T-cell (primary cell): Measurements from ENCODE around the gene PAX5. TPM values are rescaled to one million over a fixed set of nuclear protein-coding genes. Genes with fewer than 3 reads are reported as not detected.
"Not testable (repeated sequence)": the region's sequence is repeated elsewhere in the genome, so short reads cannot be mapped to it uniquely, and the experiment has no call there.

Source experiments
- ATAC-seq, 4 experiments: fragments of 200-7000 bp in 3 of 4; fragments of 150-1000 bp in 1 of 4; cut with Tn5 transposase; replicated peaks in 1 of 4; 1 replicate in 3 of 4; 2 replicates in 1 of 4; pipeline ENCODE4 v1.10.0; 2021; ENCODE audit warnings: moderate library complexity in 3 of 4, mild to moderate bottlenecking in 2 of 4, moderate number of reproducible peaks in 1 of 4
- CTCF ChIA-PET, 2 donors: fragments of 300-600 bp; sonication (Branson Sonifier 250); formaldehyde crosslinking; loops; one replicate each; lab custom pipeline; 2022; ENCODE audit warnings: antibody characterized with exemption in 2 of 2; lab: Charles Lee
- POLR2A ChIA-PET, 2 donors: fragments of 300-600 bp; sonication (Branson Sonifier 250); formaldehyde crosslinking; loops; one replicate each; lab custom pipeline; 2022; ENCODE audit warnings: antibody characterized with exemption in 2 of 2; lab: Charles Lee
- DNase-seq, 35 experiments: peaks; one replicate each; pipeline versions ENCODE4 v3.0.0 to v3.0.0-alpha.2; 2013 to 2023
- H3K27ac ChIP-seq: one replicate; pipeline ENCODE4 v1.5.1; 2013; ENCODE audit warnings: low read length
- H3K27me3 ChIP-seq, 2 experiments: replicated peaks in 1 of 2; 1 replicate in 1 of 2; 2 replicates in 1 of 2; pipeline versions ENCODE4 v1.6.1 to v1.7.0; 2013; ENCODE audit warnings: low read length in 1 of 2, mixed read lengths in 1 of 2; ENCODE audit not compliant: control insufficient read depth in 2 of 2, insufficient read depth in 2 of 2; ENCODE audit errors: extremely low read depth in 1 of 2
- H3K36me3 ChIP-seq, 2 donors: 1 replicate in 1 of 2; 2 replicates in 1 of 2; pipeline versions ENCODE4 v1.6.1 to v1.7.0; 2013; ENCODE audit warnings: low read length in 1 of 2; ENCODE audit not compliant: control insufficient read depth in 2 of 2, insufficient read depth in 1 of 2; ENCODE audit errors: extremely low read depth in 1 of 2
- H3K4me1 ChIP-seq, 2 experiments: 1 replicate in 1 of 2; 2 replicates in 1 of 2; pipeline versions ENCODE4 v1.6.1 to v1.7.0; 2013; ENCODE audit warnings: low read length in 2 of 2, mixed read lengths in 1 of 2; ENCODE audit not compliant: insufficient read depth in 2 of 2, control insufficient read depth in 1 of 2; ENCODE audit errors: extremely low read depth in 1 of 2
- H3K4me3 ChIP-seq, 2 donors: 1 replicate in 1 of 2; 2 replicates in 1 of 2; pipeline versions ENCODE4 v1.5.1 to v1.7.0; 2013; ENCODE audit warnings: mild to moderate bottlenecking in 2 of 2, low read length in 1 of 2, moderate library complexity in 1 of 2; ENCODE audit not compliant: control insufficient read depth in 1 of 2; ENCODE audit errors: extremely low read depth in 1 of 2
- H3K9me3 ChIP-seq: 2 replicates; pipeline ENCODE4 v1.7.0; 2013
- H3K27ac Mint-ChIP-seq, 2 donors: one replicate each; pipeline ENCODE4 v1.8.0; 2020 to 2021; ENCODE audit warnings: mild to moderate bottlenecking in 2 of 2, mixed read lengths in 2 of 2
- H3K27me3 Mint-ChIP-seq, 2 donors: one replicate each; pipeline ENCODE4 v1.8.0; 2021 to 2022; ENCODE audit warnings: mixed read lengths in 2 of 2
- H3K36me3 Mint-ChIP-seq: one replicate; pipeline ENCODE4 v1.8.0; 2021; ENCODE audit warnings: mixed read lengths
- H3K4me1 Mint-ChIP-seq, 3 donors: one replicate each; pipeline ENCODE4 v1.8.0; 2020 to 2022; ENCODE audit warnings: mixed read lengths in 3 of 3, mild to moderate bottlenecking in 1 of 3
- H3K4me3 Mint-ChIP-seq, 3 donors: one replicate each; pipeline ENCODE4 v1.8.0; 2020 to 2022; ENCODE audit warnings: mild to moderate bottlenecking in 3 of 3, mixed read lengths in 3 of 3, moderate library complexity in 3 of 3
- H3K9me3 Mint-ChIP-seq, 3 donors: one replicate each; pipeline ENCODE4 v1.8.0; 2020 to 2022; ENCODE audit warnings: mixed read lengths in 3 of 3
- WGBS: methylation state at CpG from one replicate; pipeline ENCODE4 v1.1.5; 2013; ENCODE audit warnings: missing lambda C conversion rate; ENCODE audit not compliant: insufficient coverage; 5-methylcytosine and 5-hydroxymethylcytosine counted together
- total RNA-seq, 35 experiments: library from RNA in 6 of 35; stranded (reverse) in 6 of 35; fragments of 120-200 nt in 1 of 35; gene quantifications; one replicate each; pipeline versions ENCODE4 v1.2.1 to v1.2.4 and lab custom pipeline; 2013 to 2026

PAX5 gene
- total RNA-seq, 5 donors from 2014 or later (not counting 1 experiment from before 2014, with no cell fraction given) = 1.7 to 12.4 (median 4.4) TPM

DNA sequence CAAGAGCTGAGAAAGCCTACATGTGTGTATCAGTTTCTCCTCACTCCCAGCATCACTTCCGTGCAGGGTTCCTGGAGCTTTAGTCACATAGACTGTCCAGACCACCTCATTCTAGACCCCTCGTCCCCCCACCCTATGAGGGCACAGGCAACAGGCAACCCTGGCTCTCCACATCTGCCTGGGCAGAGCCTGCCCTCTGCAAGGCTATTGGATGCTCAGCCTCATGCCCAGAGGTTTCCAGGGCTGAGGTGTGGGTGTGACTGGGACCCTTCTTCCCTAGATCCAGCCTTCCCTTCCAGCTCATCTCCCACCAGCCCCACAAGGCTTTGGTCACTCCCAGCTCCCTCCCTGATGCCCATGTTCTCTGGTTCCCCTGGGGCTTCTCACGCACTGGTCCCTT lies 161.4 kb downstream of the PAX5 start:
- POLR2A ChIA-PET = no interaction called here

GRCh38 chr9:36871606-36872005 lies 162.5 kb downstream of the PAX5 start:
- Mint-ChIP-seq H3K36me3 (no peaks in the 10 kb centered on the region), H3K4me3 (no peak overlapping the region), H3K27me3 (peaks cover 6 to 15% of the 10 kb centered on the region in 2 donors), H3K4me1 (no peaks in the 10 kb centered on the region), H3K27ac (no peak overlapping the region), H3K9me3 (no peaks in the 10 kb centered on the region)
- Histone ChIP-seq H3K9me3 (no peaks in the 10 kb centered on the region), H3K27ac (no peak overlapping the region), H3K4me3 (no peak overlapping the region), H3K4me1 (no peaks in the 10 kb centered on the region), H3K27me3 (peaks cover 0 to 26% of the 10 kb centered on the region in 2 experiments), H3K36me3 (no peaks in the 10 kb centered on the region)
- WGBS = no CpG with 5 or more reads among the region's 2 CpGs
- no peak for DNase-seq
- POLR2A ChIA-PET = interaction anchor here in 1 of 2 donors (0.7 kb wide), 2 partner anchors 11 to 175 kb away, joined by 7 to 8 read pairs; no protein-coding TSS in a partner anchor
- no peak for ATAC-seq
- CTCF ChIA-PET = interaction anchor here in 1 of 2 donors (2.1 kb wide), 1 partner anchor 458 kb away, joined by 9 read pairs; no protein-coding TSS in a partner anchor

More for the DNA sequence above, 161.4 kb downstream of the PAX5 start:
- Histone ChIP-seq H3K9me3 (no peaks in the 10 kb centered on the region), H3K4me3 (no peak overlapping the region), H3K27ac (no peak overlapping the region), H3K4me1 (no peaks in the 10 kb centered on the region), H3K36me3 (no peaks in the 10 kb centered on the region), H3K27me3 (peaks cover 0 to 26% of the 10 kb centered on the region in 2 experiments)
- H3K4me1 Mint-ChIP-seq = no peaks in the 10 kb centered on the region
- WGBS = 69% methylated on average over 3 of the region's 3 CpGs
- peaks cover 3 to 10% of the 10 kb centered on the region in 2 donors for H3K27me3 Mint-ChIP-seq
- ATAC-seq (no peak), DNase-seq (no peak)
- no peak overlapping the region for H3K4me3 Mint-ChIP-seq
- no peaks in the 10 kb centered on the region for H3K9me3 Mint-ChIP-seq
- no peaks in the 10 kb centered on the region for H3K36me3 Mint-ChIP-seq
- CTCF ChIA-PET = interaction anchor here (0.9 to 2.1 kb wide), 8 partner anchors 10 to 492 kb away, joined by 3 to 15 read pairs (median 4); no protein-coding TSS in a partner anchor
- no peak overlapping the region for H3K27ac Mint-ChIP-seq

DNA sequence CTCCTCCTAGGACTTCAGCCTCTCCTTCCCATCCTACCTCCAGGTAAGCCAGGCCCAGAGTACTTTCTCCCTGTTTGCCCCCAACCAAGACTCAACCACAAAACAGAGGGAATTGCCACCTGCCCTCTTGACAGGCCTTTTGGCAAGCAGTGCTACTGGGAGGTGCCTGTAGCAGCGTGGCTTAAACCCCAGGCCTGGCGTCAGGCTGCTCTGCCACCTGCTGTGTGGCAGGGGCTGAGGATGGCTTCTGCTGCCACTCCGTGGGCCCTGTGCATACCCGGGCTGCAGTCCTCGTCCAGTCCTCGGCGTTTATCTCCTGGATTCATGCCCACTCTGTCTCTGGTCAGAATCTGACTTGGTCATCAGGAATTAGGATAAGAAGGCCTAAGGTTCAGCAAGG lies 163.1 kb downstream of the PAX5 start:
- Histone ChIP-seq H3K27me3 (peaks cover 0 to 23% of the 10 kb centered on the region in 2 experiments), H3K36me3 (no peaks in the 10 kb centered on the region), H3K9me3 (no peaks in the 10 kb centered on the region), H3K27ac (no peak overlapping the region), H3K4me1 (no peaks in the 10 kb centered on the region), H3K4me3 (no peak overlapping the region)
- CTCF ChIA-PET = interaction anchor here (0.6 to 1.0 kb wide), 2 partner anchors 50 to 452 kb away, joined by 3 to 12 read pairs; no protein-coding TSS in a partner anchor
- no peak for DNase-seq
- Mint-ChIP-seq H3K36me3 (no peaks in the 10 kb centered on the region), H3K27ac (no peak overlapping the region), H3K27me3 (peaks cover 6 to 16% of the 10 kb centered on the region in 2 donors), H3K4me1 (no peaks in the 10 kb centered on the region), H3K9me3 (no peaks in the 10 kb centered on the region), H3K4me3 (no peak overlapping the region)
- POLR2A ChIA-PET = no interaction called here
- no peak for ATAC-seq
- WGBS = 65% methylated on average over 7 of the region's 7 CpGs

DNA sequence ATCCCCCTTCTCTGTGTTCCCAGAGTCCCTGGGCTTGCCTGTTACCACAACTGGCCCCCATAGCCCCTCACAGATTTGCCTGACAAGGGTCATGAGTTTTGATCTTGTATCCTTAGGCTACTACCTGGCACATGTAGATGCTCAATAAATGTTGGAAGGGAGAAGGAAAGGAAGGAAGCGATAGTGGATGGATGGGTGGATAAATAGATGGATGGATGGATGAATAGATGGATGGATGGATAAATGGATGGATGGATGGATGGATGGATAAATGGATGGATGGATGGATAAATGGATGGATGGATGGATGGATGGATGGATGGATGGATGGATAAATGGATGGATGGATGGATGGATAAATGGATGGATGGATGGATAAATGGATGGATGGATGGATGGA lies 164.5 kb downstream of the PAX5 start:
- POLR2A ChIA-PET, H3K4me1 ChIP-seq, H3K27ac ChIP-seq, H3K4me3 Mint-ChIP-seq, DNase-seq, ATAC-seq, H3K27ac Mint-ChIP-seq, H3K36me3 ChIP-seq, H3K36me3 Mint-ChIP-seq, H3K4me1 Mint-ChIP-seq, H3K9me3 ChIP-seq, H3K9me3 Mint-ChIP-seq, H3K4me3 ChIP-seq: not testable (repeated sequence)
- CTCF ChIA-PET = interaction anchor here in 1 of 2 donors (1.0 kb wide), 1 partner anchor 454 kb away, joined by 3 read pairs; no protein-coding TSS in a partner anchor
- 90% methylated on average over 1 of the region's 1 CpG for WGBS
- peaks cover 14 to 16% of the 10 kb centered on the region in 2 donors for H3K27me3 Mint-ChIP-seq
- peaks cover 0 to 23% of the 10 kb centered on the region in 2 experiments for H3K27me3 ChIP-seq

DNA sequence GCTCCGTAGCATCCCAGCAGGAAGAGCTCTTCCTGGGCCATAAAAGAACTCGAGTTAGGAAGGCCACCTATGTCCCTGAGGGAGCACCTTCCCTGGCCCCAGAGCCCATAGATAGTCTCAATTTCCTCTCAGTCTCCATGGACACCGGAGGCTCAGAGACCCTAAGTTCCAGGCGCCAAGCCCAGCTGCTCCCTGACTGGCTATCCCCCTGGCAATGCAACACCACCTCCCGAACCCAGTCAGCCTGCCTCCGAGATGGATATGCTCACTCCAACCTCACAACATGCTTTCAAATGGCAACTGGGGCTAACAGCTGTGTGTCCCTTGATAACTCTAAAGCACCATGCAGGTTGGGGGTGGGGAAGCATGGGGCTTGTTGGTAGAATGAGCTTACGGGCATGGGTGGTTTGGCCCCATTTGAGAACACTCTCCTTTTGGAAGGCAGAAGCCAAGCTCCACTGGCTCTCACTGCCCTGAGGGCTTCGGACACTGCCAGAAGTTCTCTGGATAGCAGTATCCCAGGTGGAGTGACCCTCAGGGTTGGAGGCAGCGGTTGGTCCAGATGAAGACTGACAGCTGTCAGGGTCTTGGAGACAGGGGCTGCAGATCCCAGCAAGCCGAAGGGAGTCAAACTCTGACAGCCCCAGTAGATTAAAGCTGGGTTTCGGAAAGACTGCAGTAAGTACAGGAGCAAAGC lies 165.3 kb downstream of the PAX5 start:
- whole genome bisulfite sequencing = 76% methylated on average over 9 of the region's 11 CpGs
- Histone ChIP-seq H3K27ac (no peak overlapping the region), H3K36me3 (no peaks in the 10 kb centered on the region), H3K4me3 (no peak overlapping the region), H3K9me3 (no peaks in the 10 kb centered on the region), H3K27me3 (peaks cover 0 to 23% of the 10 kb centered on the region in 2 experiments), H3K4me1 (no peaks in the 10 kb centered on the region)
- ChIA-PET CTCF (no interaction called here), POLR2A (no interaction called here)
- H3K27me3 Mint-ChIP-seq = peaks cover 14 to 16% of the 10 kb centered on the region in 2 donors
- no peak overlapping the region for H3K4me3 Mint-ChIP-seq
- no peaks in the 10 kb centered on the region for H3K4me1 Mint-ChIP-seq
- no peak overlapping the region for H3K27ac Mint-ChIP-seq
- ATAC-seq = no peak
- H3K9me3 Mint-ChIP-seq = no peaks in the 10 kb centered on the region
- no peak for DNase-seq
- no peaks in the 10 kb centered on the region for H3K36me3 Mint-ChIP-seq

DNA sequence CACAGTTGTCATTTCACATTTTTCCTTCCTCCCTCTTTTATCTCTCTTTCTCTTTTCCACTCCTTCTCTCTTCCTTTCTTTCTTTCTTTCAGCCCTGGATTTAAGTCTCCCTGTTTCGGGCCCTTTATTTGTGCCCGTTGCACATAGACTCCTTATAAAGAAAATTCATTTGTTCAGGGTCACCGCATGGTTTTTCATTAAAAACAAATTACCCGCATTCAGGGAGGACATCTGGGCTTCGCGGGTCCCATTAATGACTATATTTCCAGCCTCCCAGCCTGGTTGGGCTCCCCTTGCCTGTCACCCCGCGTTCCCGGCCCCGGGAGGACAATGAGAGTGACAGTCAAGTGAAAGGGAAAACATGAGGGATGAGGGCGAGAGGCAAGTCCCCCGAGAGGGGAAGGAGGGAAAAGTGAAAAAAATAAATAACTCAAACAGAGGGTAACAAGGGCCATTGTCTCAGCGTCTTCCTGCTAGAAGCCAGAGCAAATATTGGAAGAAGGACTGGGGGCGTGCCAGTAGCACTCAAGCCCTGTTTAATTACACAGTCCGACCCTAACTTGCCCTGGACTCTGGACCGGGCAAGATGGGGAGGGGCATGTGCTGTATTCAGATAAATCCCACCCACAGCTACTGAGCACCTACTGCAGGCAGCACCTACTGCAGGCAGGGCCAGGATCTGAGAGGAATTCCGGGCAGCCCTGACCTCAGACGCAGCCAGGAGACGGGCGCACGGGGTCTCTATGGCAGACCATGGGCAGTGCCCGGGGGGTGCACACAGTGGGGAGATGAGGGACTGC lies 166.2 kb downstream of the PAX5 start:
- Mint-ChIP-seq H3K36me3 (no peaks in the 10 kb centered on the region), H3K27ac (no peak overlapping the region), H3K4me1 (no peaks in the 10 kb centered on the region), H3K4me3 (no peak overlapping the region), H3K9me3 (no peaks in the 10 kb centered on the region), H3K27me3 (peaks cover 12 to 14% of the 10 kb centered on the region in 2 donors)
- no peaks in the 10 kb centered on the region for H3K9me3 ChIP-seq
- no peaks in the 10 kb centered on the region for H3K4me1 ChIP-seq
- H3K4me3 ChIP-seq = no peak overlapping the region
- no peaks in the 10 kb centered on the region for H3K36me3 ChIP-seq
- ChIA-PET POLR2A (no interaction called here), CTCF (interaction anchor here in 1 of 2 donors (0.7 kb wide), 1 partner anchor 891 kb away, joined by 3 read pairs; no protein-coding TSS in a partner anchor)
- no peak overlapping the region for H3K27ac ChIP-seq
- DNase-seq = no peak
- WGBS = 75% methylated on average over 15 of the region's 22 CpGs
- no peak for ATAC-seq
- peaks cover 0 to 17% of the 10 kb centered on the region in 2 experiments for H3K27me3 ChIP-seq
